ENCODE data around the gene FAM163A.

- TF ChIP-seq, protein P1, sequence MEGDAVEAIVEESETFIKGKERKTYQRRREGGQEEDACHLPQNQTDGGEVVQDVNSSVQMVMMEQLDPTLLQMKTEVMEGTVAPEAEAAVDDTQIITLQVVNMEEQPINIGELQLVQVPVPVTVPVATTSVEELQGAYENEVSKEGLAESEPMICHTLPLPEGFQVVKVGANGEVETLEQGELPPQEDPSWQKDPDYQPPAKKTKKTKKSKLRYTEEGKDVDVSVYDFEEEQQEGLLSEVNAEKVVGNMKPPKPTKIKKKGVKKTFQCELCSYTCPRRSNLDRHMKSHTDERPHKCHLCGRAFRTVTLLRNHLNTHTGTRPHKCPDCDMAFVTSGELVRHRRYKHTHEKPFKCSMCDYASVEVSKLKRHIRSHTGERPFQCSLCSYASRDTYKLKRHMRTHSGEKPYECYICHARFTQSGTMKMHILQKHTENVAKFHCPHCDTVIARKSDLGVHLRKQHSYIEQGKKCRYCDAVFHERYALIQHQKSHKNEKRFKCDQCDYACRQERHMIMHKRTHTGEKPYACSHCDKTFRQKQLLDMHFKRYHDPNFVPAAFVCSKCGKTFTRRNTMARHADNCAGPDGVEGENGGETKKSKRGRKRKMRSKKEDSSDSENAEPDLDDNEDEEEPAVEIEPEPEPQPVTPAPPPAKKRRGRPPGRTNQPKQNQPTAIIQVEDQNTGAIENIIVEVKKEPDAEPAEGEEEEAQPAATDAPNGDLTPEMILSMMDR (IDR thresholded peaks at IDR 0.05; ENCODE audit: low read length): no peak
- TF ChIP-seq EZH2 (IDR thresholded peaks at IDR 0.05; ENCODE audit: borderline replicate concordance, low read length): no peak
Observed at GRCh38 chr1:179773264-179773663, 30.2 kb downstream of the FAM163A start.
